SK-N-SH treated with all-trans-retinoic acid at 6 μM for 48 hours (cell line): ENCODE measurements around the gene SLC16A12.

ENCODE experiments used
- ATAC-seq: fragments of 200-7000 bp; cut with Tn5 transposase; 3 replicates; pipeline ENCODE4 v1.9.1; 2020; ENCODE audit warnings: mild to moderate bottlenecking, moderate library complexity
- ARNTL ChIP-seq: fragments of 450-650 bp; formaldehyde crosslinking; IDR thresholded peaks from 2 replicates; pipeline ENCODE4 v1.5.0; 2020; ENCODE audit warnings: low read depth, mild to moderate bottlenecking, moderate library complexity, borderline replicate concordance
- BACH2 ChIP-seq: fragments of 250-450 bp; sonication (Bioruptor Pico); IDR thresholded peaks from 2 replicates; pipeline ENCODE4 v1.9.0; 2021; ENCODE audit warnings: mild to moderate bottlenecking, borderline replicate concordance
- CREB5 ChIP-seq: fragments of 250-450 bp; sonication (Bioruptor Pico); IDR thresholded peaks from 2 replicates; pipeline ENCODE4 v1.5.1; 2020; ENCODE audit warnings: low read depth, mild to moderate bottlenecking, moderate library complexity
- ESRRG ChIP-seq: fragments of 250-450 bp; sonication (Bioruptor Pico); IDR thresholded peaks from 2 replicates; pipeline ENCODE4 v1.6.1; 2021; ENCODE audit warnings: mild to moderate bottlenecking
- GLIS3 ChIP-seq: fragments of 250-450 bp; sonication (Bioruptor Pico); IDR thresholded peaks from 2 replicates; pipeline ENCODE4 v1.5.0; 2020; ENCODE audit warnings: mild to moderate bottlenecking, moderate library complexity
- ISL1 ChIP-seq: fragments of 250-450 bp; sonication (Bioruptor Pico); IDR thresholded peaks from 2 replicates; pipeline ENCODE4 v2.1.2; 2022; ENCODE audit warnings: mild to moderate bottlenecking, moderate library complexity
- OSR1 ChIP-seq: fragments of 250-450 bp; sonication (Bioruptor Pico); IDR thresholded peaks from 2 replicates; pipeline ENCODE4 v1.8.0; 2022; ENCODE audit warnings: moderate library complexity, mild to moderate bottlenecking, inconsistent platforms
- PPARA ChIP-seq: fragments of 250-450 bp; sonication (Bioruptor Pico); IDR thresholded peaks from 2 replicates; pipeline ENCODE4 v1.5.0; 2020; ENCODE audit warnings: mild to moderate bottlenecking, borderline replicate concordance
- SNAI2 ChIP-seq: fragments of 250-450 bp; sonication (Bioruptor Pico); IDR thresholded peaks from 2 replicates; pipeline ENCODE4 v1.5.0; 2020; ENCODE audit warnings: mild to moderate bottlenecking, moderate library complexity
- TSHZ2 ChIP-seq: fragments of 250-450 bp; sonication (Bioruptor Pico); IDR thresholded peaks from 2 replicates; pipeline ENCODE4 v1.5.0; 2020; ENCODE audit warnings: mild to moderate bottlenecking, moderate library complexity
- ZC3H10 ChIP-seq: fragments of 250-450 bp; sonication (Bioruptor Pico); IDR thresholded peaks from 2 replicates; pipeline ENCODE4 v1.5.1; 2021; ENCODE audit warnings: mild to moderate bottlenecking, moderate library complexity
- ZFP3 ChIP-seq: fragments of 250-450 bp; sonication (Bioruptor Pico); IDR thresholded peaks from 2 replicates; pipeline ENCODE4 v1.5.0; 2020; ENCODE audit warnings: mild to moderate bottlenecking, moderate library complexity
- ZFP30 ChIP-seq: fragments of 450-650 bp; formaldehyde crosslinking; IDR thresholded peaks from 2 replicates; pipeline ENCODE4 v1.5.0; 2022; ENCODE audit warnings: mild to moderate bottlenecking, moderate library complexity
- ZNF565 ChIP-seq: fragments of 450-650 bp; formaldehyde crosslinking; conservative IDR thresholded peaks from 2 replicates; pipeline ENCODE4 v1.5.0; 2020; ENCODE audit warnings: low read depth, mild to moderate bottlenecking, moderate library complexity
- ZNF8 ChIP-seq: fragments of 450-650 bp; formaldehyde crosslinking; IDR thresholded peaks from 2 replicates; pipeline ENCODE4 v1.5.0; 2020; ENCODE audit warnings: mild to moderate bottlenecking, moderate library complexity
- TF ChIP-seq, protein P1 (sequence below): fragments of 250-450 bp; sonication (Bioruptor Pico); IDR thresholded peaks from 2 replicates; pipeline ENCODE4 v1.8.0; 2020; ENCODE audit warnings: mild to moderate bottlenecking, moderate library complexity, borderline replicate concordance

SLC16A12 gene

DNA sequence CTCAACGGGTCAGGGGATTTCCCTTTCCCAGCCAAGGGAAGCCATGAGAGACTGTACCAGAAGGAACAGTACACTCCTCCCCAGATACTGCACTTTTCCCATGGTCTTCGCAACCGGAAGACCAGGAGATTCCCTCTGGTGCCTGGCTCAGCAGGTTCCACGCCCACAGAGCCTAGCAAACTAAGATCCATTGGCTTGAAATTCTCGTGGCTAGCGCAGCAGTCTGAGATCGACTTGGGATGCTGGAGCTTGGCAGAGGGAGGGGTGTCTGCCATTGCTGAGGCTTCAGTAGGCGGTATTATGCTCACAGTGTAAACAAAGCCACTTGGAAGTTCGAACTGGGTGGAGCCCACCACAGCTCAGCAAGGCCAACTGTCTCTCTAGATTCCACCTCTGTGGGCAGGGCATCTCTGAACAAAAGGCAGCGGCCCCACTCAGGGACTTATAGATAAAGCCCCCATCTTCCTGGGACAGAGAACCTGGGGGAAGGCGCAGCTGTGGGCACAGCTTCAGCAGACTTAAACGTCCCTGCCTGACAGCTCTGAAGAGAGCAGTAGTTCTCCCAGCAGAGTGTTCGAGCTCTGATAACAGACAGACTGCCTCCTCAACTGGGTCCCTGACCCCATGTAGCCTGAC lies 29.6 kb downstream of the SLC16A12 start:
- TF ChIP-seq ZFP30 (no peak), OSR1 (no peak)
- no peak for ATAC-seq

DNA sequence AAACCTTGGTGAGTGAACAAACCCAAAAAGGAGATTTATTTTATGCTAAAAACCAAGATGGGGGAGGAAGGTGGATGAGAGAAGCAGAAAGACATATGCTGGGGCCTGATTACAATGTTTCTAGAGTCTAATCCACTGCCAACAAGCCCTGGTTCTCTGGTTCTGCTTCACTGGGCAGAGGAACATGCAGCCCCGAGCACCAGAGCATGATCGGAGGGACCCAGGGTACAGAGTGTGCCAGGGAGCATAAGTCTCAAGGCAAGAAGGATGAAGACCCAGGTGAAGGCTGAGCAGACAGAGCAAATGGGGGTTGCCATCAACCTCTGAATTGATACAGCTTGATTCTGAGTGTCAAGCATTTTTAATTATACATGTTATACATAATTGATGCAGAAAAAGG lies 30.7 kb downstream of the SLC16A12 start:
- TF ChIP-seq ZC3H10 (no peak), ZFP3 (CRISPR knock-in tag) (no peak), CREB5 (CRISPR knock-in tag) (no peak), ZFP30 (no peak), GLIS3 (no peak), OSR1 (no peak), ZNF8 (CRISPR knock-in tag) (no peak), SNAI2 (CRISPR knock-in tag) (no peak), ZNF565 (CRISPR knock-in tag) (no peak)
- no peak for ATAC-seq

- no peak for TF ChIP-seq PPARA
- TF ChIP-seq ARNTL: no peak
- no peak for TF ChIP-seq ZFP30
- TF ChIP-seq, protein P1, sequence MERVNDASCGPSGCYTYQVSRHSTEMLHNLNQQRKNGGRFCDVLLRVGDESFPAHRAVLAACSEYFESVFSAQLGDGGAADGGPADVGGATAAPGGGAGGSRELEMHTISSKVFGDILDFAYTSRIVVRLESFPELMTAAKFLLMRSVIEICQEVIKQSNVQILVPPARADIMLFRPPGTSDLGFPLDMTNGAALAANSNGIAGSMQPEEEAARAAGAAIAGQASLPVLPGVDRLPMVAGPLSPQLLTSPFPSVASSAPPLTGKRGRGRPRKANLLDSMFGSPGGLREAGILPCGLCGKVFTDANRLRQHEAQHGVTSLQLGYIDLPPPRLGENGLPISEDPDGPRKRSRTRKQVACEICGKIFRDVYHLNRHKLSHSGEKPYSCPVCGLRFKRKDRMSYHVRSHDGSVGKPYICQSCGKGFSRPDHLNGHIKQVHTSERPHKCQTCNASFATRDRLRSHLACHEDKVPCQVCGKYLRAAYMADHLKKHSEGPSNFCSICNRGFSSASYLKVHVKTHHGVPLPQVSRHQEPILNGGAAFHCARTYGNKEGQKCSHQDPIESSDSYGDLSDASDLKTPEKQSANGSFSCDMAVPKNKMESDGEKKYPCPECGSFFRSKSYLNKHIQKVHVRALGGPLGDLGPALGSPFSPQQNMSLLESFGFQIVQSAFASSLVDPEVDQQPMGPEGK (CRISPR knock-in tag): no peak
- no peak for TF ChIP-seq CREB5 (CRISPR knock-in tag)
- TF ChIP-seq ZNF8 (CRISPR knock-in tag): no peak
- TF ChIP-seq TSHZ2 (CRISPR knock-in tag): no peak
- no peak for TF ChIP-seq ESRRG
- TF ChIP-seq BACH2 (CRISPR knock-in tag): no peak
- ATAC-seq: no peak
Measured at GRCh38 chr10:89503652-89504370, 31.6 kb downstream of the SLC16A12 start.

GRCh38 chr10:89503151-89503550 lies 32.2 kb downstream of the SLC16A12 start:
- ATAC-seq: no peak
- no peak for TF ChIP-seq CREB5 (CRISPR knock-in tag)
- TF ChIP-seq ZNF8 (CRISPR knock-in tag): no peak

GRCh38 chr10:89502549-89502948 lies 32.8 kb downstream of the SLC16A12 start:
- TF ChIP-seq ZC3H10: no peak
- peak; percentile 34; the same call in 1 of the 2 replicates for TF ChIP-seq ISL1 (CRISPR knock-in tag)
- ATAC-seq: peak; percentile 35; the same call in 2 of the 3 replicates
